Activated naive CD4-positive, alpha-beta T cell treated with anti-CD3 and anti-CD28 coated beads for 36 hours (primary cell): ENCODE measurements around the gene IFRD1. TPM values are rescaled to one million over a fixed set of nuclear protein-coding genes. Genes with fewer than 3 reads are reported as not detected.

ENCODE experiments used
- total RNA-seq, 2 experiments: library from RNA; stranded (reverse); gene quantifications; one replicate each; pipeline ENCODE4 v1.2.3, GENCODE V29; 2021

IFRD1 gene
- total RNA-seq, 2 experiments from 2014 or later: 47.3 to 50.5 TPM

Other genes with a start within 250 kb of the IFRD1 start
- under 1 TPM; 0.43 to 0.62 TPM for gene DOCK4, start 244.1 kb upstream of the IFRD1 start, total RNA-seq
- 10 to 100 TPM; 27.0 to 28.2 TPM for gene ZNF277, start 243.8 kb upstream of the IFRD1 start, total RNA-seq
- gene LSMEM1, start 30.5 kb downstream of the IFRD1 start, total RNA-seq: under 1 TPM; 0.81 to 0.88 TPM